ENCODE data around the gene EPS8L2.

DNA sequence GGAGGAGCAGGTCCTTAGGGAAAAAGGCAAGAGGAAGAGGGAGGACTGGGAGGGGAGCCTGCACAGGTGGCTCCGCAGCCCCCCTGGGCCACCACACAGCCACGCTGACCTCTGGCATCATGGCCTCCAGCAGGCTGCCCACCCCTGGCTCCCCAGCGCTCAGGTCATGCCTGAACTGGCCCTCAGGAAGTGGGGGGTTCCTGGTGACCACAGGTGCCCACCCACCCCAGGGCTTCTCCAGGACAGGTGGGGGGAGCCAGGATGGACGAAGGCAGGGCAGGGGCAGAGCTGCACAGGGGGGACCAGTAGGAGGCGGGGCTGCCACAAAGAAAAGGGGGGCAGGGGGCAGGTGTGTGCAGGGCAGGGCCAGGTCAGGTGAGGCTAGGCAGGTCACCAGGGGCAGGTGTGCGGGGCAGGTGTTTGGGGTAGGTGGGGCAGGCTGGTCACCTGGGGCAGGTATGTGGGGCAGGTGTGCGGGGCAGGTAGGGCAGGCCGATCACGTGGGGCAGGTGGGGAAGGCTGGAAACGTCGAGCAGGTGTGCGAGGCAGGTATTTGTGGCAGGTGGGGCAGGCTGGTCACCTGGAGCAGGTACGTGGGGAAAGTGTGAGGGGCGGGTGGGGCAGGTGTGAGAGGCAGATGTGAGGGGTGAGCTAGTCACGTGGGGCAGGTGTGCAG, 12.0 kb upstream of the EPS8L2 start:
- TF ChIP-seq, protein P1, sequence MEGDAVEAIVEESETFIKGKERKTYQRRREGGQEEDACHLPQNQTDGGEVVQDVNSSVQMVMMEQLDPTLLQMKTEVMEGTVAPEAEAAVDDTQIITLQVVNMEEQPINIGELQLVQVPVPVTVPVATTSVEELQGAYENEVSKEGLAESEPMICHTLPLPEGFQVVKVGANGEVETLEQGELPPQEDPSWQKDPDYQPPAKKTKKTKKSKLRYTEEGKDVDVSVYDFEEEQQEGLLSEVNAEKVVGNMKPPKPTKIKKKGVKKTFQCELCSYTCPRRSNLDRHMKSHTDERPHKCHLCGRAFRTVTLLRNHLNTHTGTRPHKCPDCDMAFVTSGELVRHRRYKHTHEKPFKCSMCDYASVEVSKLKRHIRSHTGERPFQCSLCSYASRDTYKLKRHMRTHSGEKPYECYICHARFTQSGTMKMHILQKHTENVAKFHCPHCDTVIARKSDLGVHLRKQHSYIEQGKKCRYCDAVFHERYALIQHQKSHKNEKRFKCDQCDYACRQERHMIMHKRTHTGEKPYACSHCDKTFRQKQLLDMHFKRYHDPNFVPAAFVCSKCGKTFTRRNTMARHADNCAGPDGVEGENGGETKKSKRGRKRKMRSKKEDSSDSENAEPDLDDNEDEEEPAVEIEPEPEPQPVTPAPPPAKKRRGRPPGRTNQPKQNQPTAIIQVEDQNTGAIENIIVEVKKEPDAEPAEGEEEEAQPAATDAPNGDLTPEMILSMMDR (IDR thresholded peaks at IDR 0.05): no peak
- no peak for TF ChIP-seq POLR2A (IDR thresholded peaks at IDR 0.05)

All from esophagus squamous epithelium (tissue), 4 donors.